ENCODE measurements around the gene FAM229A. TPM values are rescaled to one million over a fixed set of nuclear protein-coding genes. Genes with fewer than 3 reads are reported as not detected.

The FAM229A gene
- total and polyA plus RNA-seq, 2 of the 8 experiments (the other 6 are each of a cell fraction or from before 2014, with no cell fraction given): 4.1 to 4.2 TPM

DNA sequence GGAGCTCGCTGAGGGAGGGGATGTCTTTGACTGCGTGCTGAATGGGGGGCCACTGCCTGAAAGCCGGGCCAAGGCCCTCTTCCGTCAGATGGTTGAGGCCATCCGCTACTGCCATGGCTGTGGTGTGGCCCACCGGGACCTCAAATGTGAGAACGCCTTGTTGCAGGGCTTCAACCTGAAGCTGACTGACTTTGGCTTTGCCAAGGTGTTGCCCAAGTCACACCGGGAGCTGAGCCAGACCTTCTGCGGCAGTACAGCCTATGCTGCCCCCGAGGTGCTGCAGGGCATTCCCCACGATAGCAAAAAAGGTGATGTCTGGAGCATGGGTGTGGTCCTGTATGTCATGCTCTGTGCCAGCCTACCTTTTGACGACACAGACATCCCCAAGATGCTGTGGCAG lies 1.4 kb upstream of the FAM229A start:
- Histone ChIP-seq H4K5ac (ENCODE audit: insufficient read length, low read depth, low read length) (no peak overlapping the region), H3K9ac (replicated peaks in 1 of 4; ENCODE audit: extremely low read depth in 1 of 4, low read depth in 3 of 4, low read length in 3 of 4) (no peak overlapping the region), H2BK20ac (ENCODE audit: low read length) (no peak overlapping the region), H3K4ac (replicated peaks; ENCODE audit: insufficient read length, low read depth, low read length) (no peak overlapping the region), H2BK15ac (ENCODE audit: low read length) (no peak overlapping the region), H4K8ac (ENCODE audit: extremely low read depth, insufficient read depth, low read length) (no peak overlapping the region; the same call in 1 of the 2 replicates), H4K20me1 (replicated peaks in 1 of 2; ENCODE audit: control insufficient read depth in 1 of 2, insufficient read depth in 2 of 2, low read length in 2 of 2) (peaks cover 2 to 6% of the 10 kb centered on the region in 2 experiments), H2AFZ (ENCODE audit: low read length) (no peak overlapping the region), H3K23me2 (ENCODE audit: low read depth, low read length) (peaks cover 9% of the 10 kb centered on the region; the same call in 1 of the 2 replicates), H3K9me3 (ENCODE audit: insufficient read depth in 2 of 2, low read depth in 1 of 2, low read length in 1 of 2) (no peaks in the 10 kb centered on the region; a peak in 1 of 4 replicates), H3K36me3 (ENCODE audit: control insufficient read depth in 2 of 4, insufficient read depth in 4 of 4, low read length in 3 of 4) (peaks cover 5 to 40% (median 23%) of the 10 kb centered on the region in 4 experiments; a peak in 7 of 8 replicates), H2BK120ac (replicated peaks; ENCODE audit: low read depth, low read length) (no peak overlapping the region), H3K4me2 (ENCODE audit: insufficient read depth in 1 of 2, low read depth in 2 of 2, low read length in 2 of 2) (no peak overlapping the region), H2BK5ac (ENCODE audit: low read depth, low read length) (no peak overlapping the region), H3K4me3 (ENCODE audit: extremely low read depth in 1 of 4, insufficient read depth in 2 of 4, low read depth in 3 of 4, low read length in 4 of 4) (no peak overlapping the region), H2AK5ac (ENCODE audit: low read depth, low read length) (no peak overlapping the region), H3K14ac (ENCODE audit: insufficient read length) (no peak overlapping the region), H3K18ac (ENCODE audit: extremely low read depth, low read length) (no peak overlapping the region), H3K27me3 (replicated peaks in 1 of 4; ENCODE audit: control insufficient read depth in 3 of 4, extremely low read depth in 1 of 4, insufficient read depth in 3 of 4, low read length in 3 of 4) (peaks cover 3 to 19% (median 14%) of the 10 kb centered on the region in 4 experiments), H3K4me1 (replicated peaks in 1 of 4; ENCODE audit: control insufficient read depth in 3 of 4, insufficient read depth in 4 of 4, low read length in 3 of 4) (peaks cover 0 to 3% (median 1%) of the 10 kb centered on the region in 4 experiments; a peak in 4 of 7 replicates), H3K79me1 (ENCODE audit: low read depth, low read length) (no peaks in the 10 kb centered on the region), H3K79me2 (ENCODE audit: control insufficient read depth in 1 of 2, insufficient read depth in 2 of 2, low read length in 2 of 2) (no peaks in the 10 kb centered on the region), H2BK12ac (ENCODE audit: low read depth, low read length) (no peak overlapping the region), H3K23ac (ENCODE audit: insufficient read length) (no peak overlapping the region), H4K91ac (replicated peaks; ENCODE audit: insufficient read length, low read length) (no peak overlapping the region), H3K27ac (ENCODE audit: low read depth, low read length) (no peak overlapping the region), H3K56ac (replicated peaks; ENCODE audit: insufficient read length, low read depth, low read length) (no peak overlapping the region)
- 94% methylated on average over 12 of the region's 12 CpGs; no CpG with 5 or more reads in 1 of the 2 experiments for WGBS, 2 experiments (ENCODE audit: extremely low coverage in 1 of 2, insufficient coverage in 1 of 2, insufficient read length in 1 of 2, insufficient replicate concordance in 2 of 2, low coverage in 1 of 2, low lambda C conversion rate in 2 of 2, missing lambda C conversion rate in 1 of 2)
- CTCF ChIA-PET (ENCODE audit: partially characterized antibody): interaction anchor here (1.3 to 1.9 kb wide), 3 partner anchors 8 to 158 kb away, joined by 3 to 6 read pairs (median 4); partner anchors contain the start of gene IQCC
- FAIRE-seq (no peak), DNase-seq (ENCODE audit: low read depth in 1 of 2, low spot score in 2 of 2) (no peak)
- POLR2A ChIA-PET (ENCODE audit: partially characterized antibody): interaction anchor here (1.3 to 6.8 kb wide), 8 partner anchors 8 to 152 kb away, joined by 4 to 68 read pairs (median 11); partner anchors contain the start of genes BSDC1 and MARCKSL1
- TF ChIP-seq CTBP2 (IDR thresholded peaks at IDR 0.05; ENCODE audit: borderline replicate concordance, insufficient read depth, insufficient read length, low read length) (no peak), NRF1 (IDR thresholded peaks at IDR 0.05; ENCODE audit: low read depth, low read length) (no peak), SUZ12 (IDR thresholded peaks at IDR 0.05; ENCODE audit: low read length) (no peak), YY1 (IDR thresholded peaks at IDR 0.05; ENCODE audit: low read depth, low read length) (no peak), POLR2A (IDR thresholded peaks at IDR 0.05; ENCODE audit: control extremely low read depth in 1 of 2, low read depth in 2 of 2, low read length in 2 of 2) (no peak), ZNF274 (IDR thresholded peaks at IDR 0.05; ENCODE audit: borderline replicate concordance, extremely low read depth, low read length) (no peak), NANOG (IDR thresholded peaks at IDR 0.05; ENCODE audit: insufficient read depth, low read depth, low read length, poor library complexity, severe bottlenecking) (no peak), HDAC2 (IDR thresholded peaks at IDR 0.05; ENCODE audit: borderline replicate concordance in 1 of 2, low read depth in 2 of 2, low read length in 2 of 2) (no peak), RBBP5 (IDR thresholded peaks at IDR 0.05; ENCODE audit: borderline replicate concordance, low read depth, low read length) (no peak), BACH1 (IDR thresholded peaks at IDR 0.05; ENCODE audit: low read length) (no peak), FOSL1 (IDR thresholded peaks at IDR 0.05; ENCODE audit: insufficient read depth, low read depth, low read length) (no peak)
- TF ChIP-seq, protein P1, sequence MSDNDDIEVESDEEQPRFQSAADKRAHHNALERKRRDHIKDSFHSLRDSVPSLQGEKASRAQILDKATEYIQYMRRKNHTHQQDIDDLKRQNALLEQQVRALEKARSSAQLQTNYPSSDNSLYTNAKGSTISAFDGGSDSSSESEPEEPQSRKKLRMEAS (IDR thresholded peaks at IDR 0.05): no peak
